ENCODE measurements around the gene GLO1.

DNA sequence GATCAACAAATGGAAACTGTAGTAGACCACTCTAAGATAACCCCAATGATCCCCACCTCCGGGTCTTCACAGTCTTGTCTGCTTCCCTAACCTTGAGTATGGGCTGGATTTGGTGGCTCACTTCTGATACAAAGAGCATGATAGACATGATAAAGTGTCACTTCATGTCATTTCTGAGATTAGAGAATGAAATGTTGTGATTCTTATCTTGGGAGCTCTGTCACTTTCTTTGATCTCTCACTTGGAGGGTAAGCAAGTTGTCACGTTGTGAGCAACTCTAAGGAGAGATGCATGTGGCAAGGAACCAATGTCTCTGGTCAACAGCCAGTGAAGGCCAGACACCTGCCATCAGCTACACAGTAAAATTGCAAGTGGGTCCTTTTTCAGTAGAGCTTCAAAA lies 3.0 kb upstream of the GLO1 start:
- TF ChIP-seq, protein P1, sequence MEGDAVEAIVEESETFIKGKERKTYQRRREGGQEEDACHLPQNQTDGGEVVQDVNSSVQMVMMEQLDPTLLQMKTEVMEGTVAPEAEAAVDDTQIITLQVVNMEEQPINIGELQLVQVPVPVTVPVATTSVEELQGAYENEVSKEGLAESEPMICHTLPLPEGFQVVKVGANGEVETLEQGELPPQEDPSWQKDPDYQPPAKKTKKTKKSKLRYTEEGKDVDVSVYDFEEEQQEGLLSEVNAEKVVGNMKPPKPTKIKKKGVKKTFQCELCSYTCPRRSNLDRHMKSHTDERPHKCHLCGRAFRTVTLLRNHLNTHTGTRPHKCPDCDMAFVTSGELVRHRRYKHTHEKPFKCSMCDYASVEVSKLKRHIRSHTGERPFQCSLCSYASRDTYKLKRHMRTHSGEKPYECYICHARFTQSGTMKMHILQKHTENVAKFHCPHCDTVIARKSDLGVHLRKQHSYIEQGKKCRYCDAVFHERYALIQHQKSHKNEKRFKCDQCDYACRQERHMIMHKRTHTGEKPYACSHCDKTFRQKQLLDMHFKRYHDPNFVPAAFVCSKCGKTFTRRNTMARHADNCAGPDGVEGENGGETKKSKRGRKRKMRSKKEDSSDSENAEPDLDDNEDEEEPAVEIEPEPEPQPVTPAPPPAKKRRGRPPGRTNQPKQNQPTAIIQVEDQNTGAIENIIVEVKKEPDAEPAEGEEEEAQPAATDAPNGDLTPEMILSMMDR (IDR thresholded peaks at IDR 0.05) = no peak
- TF ChIP-seq POLR2A (IDR thresholded peaks at IDR 0.05) = no peak

Data from body of pancreas (tissue), 4 donors.